ENCODE results near the gene SLC31A2.
"Not testable (repeated sequence)": the region's sequence is repeated elsewhere in the genome, so short reads cannot be mapped to it uniquely, and the experiment has no call there.

DNA sequence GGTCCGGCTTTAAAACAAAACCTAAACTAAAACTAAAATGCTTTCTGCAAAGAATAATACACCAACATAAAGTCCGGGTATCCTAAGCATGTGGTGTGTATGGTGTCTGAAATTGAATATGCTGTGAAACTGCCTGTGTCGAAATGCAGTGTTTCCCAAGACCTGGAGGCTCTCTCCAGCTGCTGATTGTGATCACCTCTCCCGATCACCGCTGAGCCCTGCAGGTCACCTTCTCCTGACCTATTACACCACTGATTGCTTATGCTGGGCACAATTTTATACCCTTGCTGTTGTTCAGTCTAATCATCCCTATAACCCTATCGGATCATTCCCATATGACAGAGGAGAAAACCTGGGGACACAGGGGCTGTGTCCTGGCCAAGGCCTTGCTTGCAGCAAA, 32.0 kb upstream of the SLC31A2 start:
- TF ChIP-seq, protein P1, sequence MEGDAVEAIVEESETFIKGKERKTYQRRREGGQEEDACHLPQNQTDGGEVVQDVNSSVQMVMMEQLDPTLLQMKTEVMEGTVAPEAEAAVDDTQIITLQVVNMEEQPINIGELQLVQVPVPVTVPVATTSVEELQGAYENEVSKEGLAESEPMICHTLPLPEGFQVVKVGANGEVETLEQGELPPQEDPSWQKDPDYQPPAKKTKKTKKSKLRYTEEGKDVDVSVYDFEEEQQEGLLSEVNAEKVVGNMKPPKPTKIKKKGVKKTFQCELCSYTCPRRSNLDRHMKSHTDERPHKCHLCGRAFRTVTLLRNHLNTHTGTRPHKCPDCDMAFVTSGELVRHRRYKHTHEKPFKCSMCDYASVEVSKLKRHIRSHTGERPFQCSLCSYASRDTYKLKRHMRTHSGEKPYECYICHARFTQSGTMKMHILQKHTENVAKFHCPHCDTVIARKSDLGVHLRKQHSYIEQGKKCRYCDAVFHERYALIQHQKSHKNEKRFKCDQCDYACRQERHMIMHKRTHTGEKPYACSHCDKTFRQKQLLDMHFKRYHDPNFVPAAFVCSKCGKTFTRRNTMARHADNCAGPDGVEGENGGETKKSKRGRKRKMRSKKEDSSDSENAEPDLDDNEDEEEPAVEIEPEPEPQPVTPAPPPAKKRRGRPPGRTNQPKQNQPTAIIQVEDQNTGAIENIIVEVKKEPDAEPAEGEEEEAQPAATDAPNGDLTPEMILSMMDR (IDR thresholded peaks at IDR 0.05 in 8 of 11, conservative IDR thresholded peaks at IDR 0.05 in 3 of 11): not testable (repeated sequence)
- not testable (repeated sequence) for TF ChIP-seq POLR2A, POLR2AphosphoS5 (IDR thresholded peaks at IDR 0.05)
